Neural progenitor cell (in vitro differentiated cells): ENCODE measurements around the gene HORMAD1.

Experiments
- EZH2 ChIP-seq: fragments of 200-600 bp; sonication (generic); IDR thresholded peaks from 2 replicates; pipeline ENCODE4 v1.6.1; 2017; ENCODE audit warnings: antibody characterized with exemption, mild to moderate bottlenecking, moderate library complexity
- TF ChIP-seq, protein P1 (sequence below): fragments of 200-600 bp; sonication (generic); IDR thresholded peaks from 2 replicates; pipeline ENCODE4 v1.5.1; 2017; ENCODE audit warnings: antibody characterized with exemption, mild to moderate bottlenecking

DNA sequence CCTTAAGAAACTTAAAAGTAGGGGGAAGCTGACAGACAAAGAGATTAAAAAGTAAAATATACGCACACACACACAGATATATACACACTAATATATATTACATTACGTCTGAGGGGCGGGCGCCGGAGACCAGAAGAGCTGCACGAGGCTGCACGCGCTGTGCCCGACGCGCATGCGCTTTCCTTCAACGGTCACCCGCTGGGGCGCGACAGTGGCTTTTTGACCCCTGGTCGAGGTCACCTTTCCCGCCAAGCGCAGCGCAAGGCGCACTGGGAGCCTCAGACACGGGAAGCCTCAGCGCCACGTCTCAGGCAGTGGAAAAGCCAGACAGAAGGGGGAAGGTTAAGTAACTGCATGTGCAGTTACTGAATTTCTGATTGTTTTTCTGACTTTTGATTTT lies at the start of gene HORMAD1:
- no peak for TF ChIP-seq EZH2
- TF ChIP-seq, protein P1, sequence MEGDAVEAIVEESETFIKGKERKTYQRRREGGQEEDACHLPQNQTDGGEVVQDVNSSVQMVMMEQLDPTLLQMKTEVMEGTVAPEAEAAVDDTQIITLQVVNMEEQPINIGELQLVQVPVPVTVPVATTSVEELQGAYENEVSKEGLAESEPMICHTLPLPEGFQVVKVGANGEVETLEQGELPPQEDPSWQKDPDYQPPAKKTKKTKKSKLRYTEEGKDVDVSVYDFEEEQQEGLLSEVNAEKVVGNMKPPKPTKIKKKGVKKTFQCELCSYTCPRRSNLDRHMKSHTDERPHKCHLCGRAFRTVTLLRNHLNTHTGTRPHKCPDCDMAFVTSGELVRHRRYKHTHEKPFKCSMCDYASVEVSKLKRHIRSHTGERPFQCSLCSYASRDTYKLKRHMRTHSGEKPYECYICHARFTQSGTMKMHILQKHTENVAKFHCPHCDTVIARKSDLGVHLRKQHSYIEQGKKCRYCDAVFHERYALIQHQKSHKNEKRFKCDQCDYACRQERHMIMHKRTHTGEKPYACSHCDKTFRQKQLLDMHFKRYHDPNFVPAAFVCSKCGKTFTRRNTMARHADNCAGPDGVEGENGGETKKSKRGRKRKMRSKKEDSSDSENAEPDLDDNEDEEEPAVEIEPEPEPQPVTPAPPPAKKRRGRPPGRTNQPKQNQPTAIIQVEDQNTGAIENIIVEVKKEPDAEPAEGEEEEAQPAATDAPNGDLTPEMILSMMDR, result no peak
